Measurements from ENCODE around the gene MEIS3. TPM values are rescaled to one million over a fixed set of nuclear protein-coding genes. Genes with fewer than 3 reads are reported as not detected.
A peak's percentile ranks its signal among the peaks of the same experiment; 100 is the strongest.

The MEIS3 gene
- polyA plus RNA-seq, 3 donors = not detected

DNA sequence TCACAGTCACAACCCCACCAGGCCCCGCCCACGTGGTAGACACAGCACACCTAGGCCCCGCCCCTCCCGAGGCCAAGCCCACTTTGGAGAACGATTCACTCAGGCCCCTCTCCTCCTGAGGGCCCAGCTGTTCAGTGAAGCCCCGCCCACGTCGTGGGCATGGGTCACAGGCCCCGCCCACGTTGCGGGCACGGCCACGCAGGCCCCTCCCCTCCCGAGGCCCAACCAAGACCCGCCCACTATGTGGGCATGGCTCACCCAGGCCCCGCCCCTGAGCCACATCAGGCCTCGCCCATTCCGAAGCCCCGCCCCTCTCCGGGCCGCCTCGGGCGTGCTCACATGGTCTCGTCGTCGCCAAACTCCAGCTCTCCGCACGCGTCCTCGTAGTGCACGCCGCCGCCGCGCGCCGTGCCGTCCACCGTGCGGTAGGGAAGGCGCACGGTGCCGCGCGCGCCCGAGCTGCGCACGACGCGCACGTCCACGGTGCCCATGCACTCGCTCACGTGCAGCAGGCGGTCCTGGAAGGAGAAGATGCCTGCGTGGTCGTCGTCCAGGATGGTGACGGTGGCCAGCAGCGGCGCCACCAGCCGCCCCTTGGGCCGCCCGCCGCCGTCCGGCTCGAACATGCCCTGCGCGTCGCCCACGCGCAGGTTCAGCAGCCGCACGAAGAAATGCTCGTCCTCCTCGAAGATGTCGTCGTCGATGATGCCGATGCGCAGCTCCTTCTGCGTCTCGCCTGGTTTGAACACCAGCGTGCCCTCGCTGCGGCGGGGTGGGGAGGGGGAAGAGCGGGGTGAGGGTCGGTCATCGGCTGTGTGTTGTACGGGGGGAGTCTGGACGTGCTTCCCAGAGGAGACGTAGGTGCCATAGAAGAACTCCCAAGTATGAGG lies 28.4 kb upstream of the MEIS3 start:
- peak; percentile 12 to 42 (median 18) for DNase-seq
- Mint-ChIP-seq H3K4me1 (peaks cover 19% of the 10 kb centered on the region), H3K36me3 (peaks cover 6 to 12% of the 10 kb centered on the region in 2 donors), H3K27ac (no peak overlapping the region), H3K9me3 (peaks cover 13 to 27% (median 22%) of the 10 kb centered on the region in 7 donors), H3K4me3 (peak overlapping the region in 1 of 2 donors; percentile 84), H3K27me3 (ENCODE audit: low read depth in 3 of 3) (peaks cover 77 to 91% (median 85%) of the 10 kb centered on the region in 3 donors)
- Histone ChIP-seq H3K79me2 (ENCODE audit: insufficient read depth, low read length) (no peaks in the 10 kb centered on the region), H3K9me3 (replicated peaks in 1 of 2; ENCODE audit: control insufficient read depth in 1 of 2, insufficient read depth in 1 of 2, low read length in 2 of 2) (peaks cover 10 to 24% of the 10 kb centered on the region in 2 donors), H3K27ac (ENCODE audit: low read depth in 1 of 2, low read length in 2 of 2) (no peak overlapping the region), H3K4me3 (replicated peaks in 1 of 3; ENCODE audit: low read depth in 2 of 3, low read length in 3 of 3) (peak overlapping the region in 1 of 3 experiments; percentile 45), H4K20me1 (ENCODE audit: insufficient read depth, low read length) (no peaks in the 10 kb centered on the region), H3K4me2 (replicated peaks; ENCODE audit: extremely low read depth, low read length, poor library complexity, severe bottlenecking) (peak overlapping the region; percentile 50), H3K9ac (ENCODE audit: insufficient read depth, low read length, poor library complexity, severe bottlenecking) (no peak overlapping the region), H2AFZ (ENCODE audit: insufficient read depth, low read depth, low read length, poor library complexity, severe bottlenecking) (peak overlapping the region; percentile 10), H3K27me3 (ENCODE audit: control insufficient read depth in 2 of 2, insufficient read depth in 2 of 2, low read length in 2 of 2) (peaks cover 40 to 76% of the 10 kb centered on the region in 2 donors), H3K36me3 (replicated peaks in 1 of 2; ENCODE audit: control insufficient read depth in 1 of 2, insufficient read depth in 2 of 2, low read length in 2 of 2) (no peaks in the 10 kb centered on the region), H3K4me1 (ENCODE audit: control insufficient read depth in 1 of 2, insufficient read depth in 2 of 2, low read length in 2 of 2) (peaks cover 15 to 25% of the 10 kb centered on the region in 2 donors)
- TF ChIP-seq, protein P1, sequence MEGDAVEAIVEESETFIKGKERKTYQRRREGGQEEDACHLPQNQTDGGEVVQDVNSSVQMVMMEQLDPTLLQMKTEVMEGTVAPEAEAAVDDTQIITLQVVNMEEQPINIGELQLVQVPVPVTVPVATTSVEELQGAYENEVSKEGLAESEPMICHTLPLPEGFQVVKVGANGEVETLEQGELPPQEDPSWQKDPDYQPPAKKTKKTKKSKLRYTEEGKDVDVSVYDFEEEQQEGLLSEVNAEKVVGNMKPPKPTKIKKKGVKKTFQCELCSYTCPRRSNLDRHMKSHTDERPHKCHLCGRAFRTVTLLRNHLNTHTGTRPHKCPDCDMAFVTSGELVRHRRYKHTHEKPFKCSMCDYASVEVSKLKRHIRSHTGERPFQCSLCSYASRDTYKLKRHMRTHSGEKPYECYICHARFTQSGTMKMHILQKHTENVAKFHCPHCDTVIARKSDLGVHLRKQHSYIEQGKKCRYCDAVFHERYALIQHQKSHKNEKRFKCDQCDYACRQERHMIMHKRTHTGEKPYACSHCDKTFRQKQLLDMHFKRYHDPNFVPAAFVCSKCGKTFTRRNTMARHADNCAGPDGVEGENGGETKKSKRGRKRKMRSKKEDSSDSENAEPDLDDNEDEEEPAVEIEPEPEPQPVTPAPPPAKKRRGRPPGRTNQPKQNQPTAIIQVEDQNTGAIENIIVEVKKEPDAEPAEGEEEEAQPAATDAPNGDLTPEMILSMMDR (IDR thresholded peaks at IDR 0.05) = no peak
- WGBS (ENCODE audit: insufficient coverage) = 7% methylated on average over 95 of the region's 95 CpGs
- intact Hi-C loops (cut with micrococcal nuclease) = no loop called here

DNA sequence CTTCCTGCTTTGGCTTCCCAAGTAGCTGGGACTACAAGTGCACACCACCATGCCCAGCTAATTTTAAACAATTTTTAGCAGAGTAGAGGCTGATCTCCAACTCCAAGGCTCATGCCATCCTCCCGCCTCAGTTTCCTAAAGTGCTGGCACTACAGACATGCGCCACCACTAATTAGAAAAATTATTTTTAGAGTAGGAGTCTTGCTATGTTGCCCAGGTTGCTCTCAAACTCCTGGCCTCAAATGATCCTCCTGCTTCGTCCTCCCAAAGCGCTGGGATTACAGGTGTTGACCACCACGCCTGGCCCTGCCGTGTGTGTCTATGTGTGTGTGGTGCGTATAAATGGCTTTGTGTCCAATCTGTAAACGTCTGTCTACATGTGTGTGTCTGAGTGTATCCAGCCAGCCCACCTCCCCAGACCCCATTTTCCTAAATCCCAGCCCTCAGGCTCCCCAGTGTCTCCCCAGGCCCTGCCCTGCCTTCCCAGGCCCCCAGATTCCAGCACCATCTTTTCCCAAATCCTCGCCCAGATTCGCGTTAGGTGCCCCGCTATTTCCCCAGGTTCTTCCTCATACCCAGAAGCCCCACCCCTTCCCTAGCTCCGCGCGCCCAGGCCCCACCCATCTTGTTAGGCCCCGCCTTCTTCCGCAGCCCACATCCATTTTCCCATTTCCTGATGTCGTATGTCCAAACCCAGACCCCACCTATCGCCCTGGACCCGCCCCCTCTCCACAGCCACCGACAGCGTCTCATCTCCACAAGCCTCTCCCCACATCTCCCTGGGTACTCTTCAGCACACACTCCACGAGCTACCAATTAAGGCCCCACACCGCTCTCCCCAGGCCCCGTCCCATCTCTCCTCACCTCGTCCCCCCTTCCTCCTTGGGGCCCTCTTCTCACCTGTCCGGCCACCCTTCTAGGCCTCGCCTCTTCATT lies 27.5 kb upstream of the MEIS3 start:
- Mint-ChIP-seq H3K4me1 (peaks cover 19% of the 10 kb centered on the region), H3K27ac (peak overlapping the region in 1 of 7 donors; percentile 10), H3K4me3 (peak overlapping the region in 1 of 2 donors; percentile 84), H3K36me3 (peaks cover 6 to 12% of the 10 kb centered on the region in 2 donors), H3K27me3 (ENCODE audit: low read depth in 3 of 3) (peaks cover 77 to 91% (median 90%) of the 10 kb centered on the region in 3 donors), H3K9me3 (peaks cover 13 to 27% (median 22%) of the 10 kb centered on the region in 7 donors)
- H3K79me2 ChIP-seq (ENCODE audit: insufficient read depth, low read length) = no peaks in the 10 kb centered on the region
- H3K4me2 ChIP-seq (replicated peaks; ENCODE audit: extremely low read depth, low read length, poor library complexity, severe bottlenecking) = peak overlapping the region; percentile 50
- H3K9ac ChIP-seq (ENCODE audit: insufficient read depth, low read length, poor library complexity, severe bottlenecking) = no peak overlapping the region
- WGBS (ENCODE audit: insufficient coverage) = 6% methylated on average over 20 of the region's 28 CpGs
- peaks cover 10 to 24% of the 10 kb centered on the region in 2 donors for H3K9me3 ChIP-seq (replicated peaks in 1 of 2; ENCODE audit: control insufficient read depth in 1 of 2, insufficient read depth in 1 of 2, low read length in 2 of 2)
- TF ChIP-seq, protein P1 (IDR thresholded peaks at IDR 0.05) = no peak
- H3K27me3 ChIP-seq (ENCODE audit: control insufficient read depth in 2 of 2, insufficient read depth in 2 of 2, low read length in 2 of 2) = peaks cover 40 to 82% of the 10 kb centered on the region in 2 donors
- H3K4me1 ChIP-seq (ENCODE audit: control insufficient read depth in 1 of 2, insufficient read depth in 2 of 2, low read length in 2 of 2) = peaks cover 15 to 25% of the 10 kb centered on the region in 2 donors
- peak overlapping the region in 1 of 3 experiments; percentile 45 for H3K4me3 ChIP-seq (replicated peaks in 1 of 3; ENCODE audit: low read depth in 2 of 3, low read length in 3 of 3)
- peak in 2 of 3 donors; percentile 17 to 20 for DNase-seq
- H2AFZ ChIP-seq (ENCODE audit: insufficient read depth, low read depth, low read length, poor library complexity, severe bottlenecking) = peak overlapping the region; percentile 10
- no peak overlapping the region for H3K27ac ChIP-seq (ENCODE audit: low read depth in 1 of 2, low read length in 2 of 2)
- no peaks in the 10 kb centered on the region for H4K20me1 ChIP-seq (ENCODE audit: insufficient read depth, low read length)
- H3K36me3 ChIP-seq (replicated peaks in 1 of 2; ENCODE audit: control insufficient read depth in 1 of 2, insufficient read depth in 2 of 2, low read length in 2 of 2) = no peaks in the 10 kb centered on the region
- intact Hi-C loops (cut with micrococcal nuclease) = no loop called here
